K562 (cell line): Measurements from ENCODE around the gene MED20. TPM values are rescaled to one million over a fixed set of nuclear protein-coding genes. Genes with fewer than 3 reads are reported as not detected.
A peak's percentile ranks its signal among the peaks of the same experiment; 100 is the strongest.

Source experiments
- ATAC-seq: fragments of 200-7000 bp; cut with Tn5 transposase; 3 replicates; pipeline ENCODE4 v1.9.1; 2020; ENCODE audit warnings: moderate library complexity
- BruUV-seq: library from RNA; stranded (reverse); fragments of 400-500 nt; replicated peaks from 2 replicates; lab custom pipeline; 2021; lab: Mats Ljungman, UMichigan
- CTCF ChIA-PET: fragments of 300-600 bp; formaldehyde crosslinking; extraction: SDS; loops from one replicate; lab custom pipeline; 2021; ENCODE audit warnings: low intra/inter-chr PET ratio; lab: Yijun Ruan, JAX
- POLR2A ChIA-PET: fragments of 300-600, 350-650 bp; sonication (Branson Sonifier 250); formaldehyde crosslinking; extraction: SDS; loops from one replicate; lab custom pipeline; 2021; ENCODE audit warnings: antibody characterized with exemption, inconsistent platforms; lab: Yijun Ruan, JAX
- DNase-seq, 4 experiments: peaks; one replicate each; pipeline versions ENCODE4 v3.0.0 to v3.0.0-alpha.2; 2011 to 2018; ENCODE audit warnings: low spot score in 3 of 4, mixed read lengths in 3 of 4; ENCODE audit errors: extremely low read depth in 1 of 4
- FAIRE-seq: peaks from 2 replicates; lab custom pipeline; 2011; peaks lifted over from hg19 to GRCh38; lab: Jason Lieb, UNC
- H2AFZ ChIP-seq: 2 replicates; pipeline ENCODE4 v1.6.0; 2011; ENCODE audit warnings: low read depth, low read length, control low read depth, inconsistent platforms
- H3K27ac ChIP-seq: fragments of 200-600 bp; 3 replicates; pipeline ENCODE4 v1.8.0; 2011; ENCODE audit warnings: low read depth, mild to moderate bottlenecking, control low read depth, inconsistent platforms, low read length, moderate library complexity, mixed read lengths; ENCODE audit errors: extremely low read depth
- H3K27me3 ChIP-seq, 2 experiments: fragments of 300-600 bp in 1 of 2; 2 replicates in 1 of 2; 3 replicates in 1 of 2; pipeline versions ENCODE4 v1.6.0 to v1.8.0; 2011; ENCODE audit warnings: inconsistent platforms in 2 of 2, low read length in 2 of 2, mild to moderate bottlenecking in 1 of 2, mixed read lengths in 1 of 2, moderate library complexity in 1 of 2; ENCODE audit not compliant: control insufficient read depth in 2 of 2, insufficient read depth in 2 of 2
- H3K36me3 ChIP-seq: fragments of 300-600 bp; 3 replicates; pipeline ENCODE4 v1.8.0; 2011; ENCODE audit warnings: mild to moderate bottlenecking, low read length, inconsistent platforms; ENCODE audit not compliant: control insufficient read depth, insufficient read depth
- H3K4me1 ChIP-seq, 2 experiments: fragments of 200-600 bp in 1 of 2; replicated peaks in 1 of 2; 2 replicates in 1 of 2; 3 replicates in 1 of 2; pipeline versions ENCODE4 v1.5.1 to v1.8.0; 2011; ENCODE audit warnings: inconsistent platforms in 2 of 2, low read length in 2 of 2, mild to moderate bottlenecking in 1 of 2, mixed read lengths in 1 of 2, moderate library complexity in 1 of 2; ENCODE audit not compliant: control insufficient read depth in 2 of 2, insufficient read depth in 2 of 2
- H3K4me2 ChIP-seq: 2 replicates; pipeline ENCODE4 v1.6.1; 2011; ENCODE audit warnings: low read length, control low read depth, inconsistent platforms, mixed read lengths; ENCODE audit not compliant: insufficient read depth
- H3K4me3 ChIP-seq: fragments of 200-600 bp; sonication (generic), shearing (Covaris generic); 2 replicates; pipeline ENCODE4 v1.5.1; 2016; ENCODE audit warnings: control low read depth, inconsistent platforms
- H3K79me2 ChIP-seq: fragments of 200-600 bp; 3 replicates; pipeline ENCODE4 v1.8.0; 2011; ENCODE audit warnings: low read length, inconsistent platforms; ENCODE audit not compliant: control insufficient read depth, insufficient read depth
- H3K9ac ChIP-seq, 2 experiments: 2 replicates each; pipeline versions ENCODE4 v1.6.0 to v1.6.1; 2011; ENCODE audit warnings: low read depth in 2 of 2, low read length in 2 of 2, control low read depth in 1 of 2, inconsistent platforms in 1 of 2, mild to moderate bottlenecking in 1 of 2, mixed read lengths in 1 of 2; ENCODE audit not compliant: insufficient read depth in 1 of 2
- H3K9me1 ChIP-seq: one replicate; pipeline ENCODE4 v1.6.0; 2011; ENCODE audit warnings: inconsistent platforms, mild to moderate bottlenecking, low read length, moderate library complexity; ENCODE audit not compliant: control insufficient read depth, insufficient read depth
- H3K9me3 ChIP-seq: replicated peaks from 2 replicates; pipeline ENCODE4 v1.5.1; 2011; ENCODE audit warnings: low read depth, low read length, inconsistent platforms; ENCODE audit not compliant: control insufficient read depth, insufficient read depth
- H4K20me1 ChIP-seq: replicated peaks from 2 replicates; pipeline ENCODE4 v1.6.1; 2011; ENCODE audit warnings: low read length, inconsistent platforms, mixed read lengths; ENCODE audit not compliant: control insufficient read depth, insufficient read depth
- BRCA1 ChIP-seq, 2 experiments: fragments of 450-650 bp in 1 of 2; sonication (generic) in 1 of 2; formaldehyde crosslinking in 1 of 2; IDR thresholded peaks; 2 replicates each; pipeline versions ENCODE4 v1.5.0 to v1.6.1; 2017 to 2020; ENCODE audit warnings: mild to moderate bottlenecking in 1 of 2, missing genetic modification reagents in 1 of 2
- EP400 ChIP-seq: fragments of 450-650 bp; IDR thresholded peaks from 2 replicates; pipeline ENCODE4 v1.6.1; 2017; ENCODE audit warnings: antibody characterized with exemption, mild to moderate bottlenecking, moderate library complexity
- FOXJ3 ChIP-seq: sonication (generic); formaldehyde crosslinking; IDR thresholded peaks from 2 replicates; pipeline ENCODE4 v1.4.0; 2020; ENCODE audit warnings: mild to moderate bottlenecking, missing genetic modification reagents
- POLR2H ChIP-seq: IDR thresholded peaks from 2 replicates; pipeline ENCODE4 v1.6.1; 2016; ENCODE audit warnings: missing genetic modification characterization, low read depth, mild to moderate bottlenecking, control low read depth, missing compliant biosample characterization, moderate library complexity
- RAD21 ChIP-seq, 2 experiments: fragments of 250-450 bp in 1 of 2; fragments of 450-650 bp in 1 of 2; sonication (Bioruptor Pico) in 1 of 2; formaldehyde crosslinking in 1 of 2; IDR thresholded peaks in 1 of 2; conservative IDR thresholded peaks in 1 of 2; 2 replicates each; pipeline versions ENCODE4 v1.4.0 to v1.8.0; 2020 to 2022; ENCODE audit warnings: mild to moderate bottlenecking in 2 of 2, moderate library complexity in 1 of 2
- TFAM ChIP-seq: fragments of 250-450 bp; sonication (Bioruptor Pico); conservative IDR thresholded peaks from 2 replicates; pipeline ENCODE4 v1.5.0; 2021; ENCODE audit warnings: mild to moderate bottlenecking, moderate library complexity
- TFAP4 ChIP-seq: sonication (generic); formaldehyde crosslinking; IDR thresholded peaks from 2 replicates; pipeline ENCODE4 v1.8.0; 2022; ENCODE audit warnings: missing genetic modification reagents, mild to moderate bottlenecking, moderate library complexity, borderline replicate concordance
- TRIM28 ChIP-seq: fragments of 450-650 bp; IDR thresholded peaks from 2 replicates; pipeline ENCODE4 v1.6.1; 2017
- WHSC1 ChIP-seq: IDR thresholded peaks from one replicate; pipeline ENCODE4 v1.6.1; 2012; ENCODE audit warnings: low read length, control low read depth, inconsistent platforms
- ZNF197 ChIP-seq: fragments of 200-800 bp; sonication (Bioruptor generic); IDR thresholded peaks from 2 replicates; pipeline ENCODE4 v1.6.1; 2016; ENCODE audit warnings: low read depth, missing genetic modification characterization, missing compliant biosample characterization
- ZNF23 ChIP-seq: fragments of 250-450 bp; sonication (Bioruptor Pico); IDR thresholded peaks from 2 replicates; pipeline ENCODE4 v1.4.0; 2020; ENCODE audit warnings: mild to moderate bottlenecking
- ZNF740 ChIP-seq, 3 experiments: fragments of 200-800 bp in 1 of 3; sonication (Bioruptor generic) in 1 of 3; sonication (generic) in 1 of 3; formaldehyde crosslinking in 1 of 3; IDR thresholded peaks; 2 replicates each; pipeline versions ENCODE4 v1.6.1 to v1.8.0; 2016 to 2022; ENCODE audit warnings: mild to moderate bottlenecking in 2 of 3, missing compliant biosample characterization in 2 of 3, missing genetic modification characterization in 2 of 3, missing genetic modification reagents in 1 of 3
- ZNF77 ChIP-seq: fragments of 250-450 bp; sonication (Bioruptor Pico); IDR thresholded peaks from 2 replicates; pipeline ENCODE4 v1.5.0; 2020
- in situ Hi-C: fragments of 300-500 bp; cut with MboI; formaldehyde crosslinking; loops from 4 replicates; pipeline ENCODE4 v1.15.0; 2018; ENCODE audit warnings: inconsistent platforms, mixed read lengths
- intact Hi-C: fragments of 100-400 bp; cut with micrococcal nuclease; formaldehyde crosslinking; loops from 2 replicates; pipeline ENCODE4 v1.14.2; 2022
- polyA plus RNA-seq, 8 experiments: library from polyadenylated mRNA; depleted of rRNA in 4 of 8; stranded (reverse) in 5 of 8; unstranded in 3 of 8; fragments of >200 nt; fragmentation: Nextera tagmentation in 2 of 8; fragmentation: Illumina TruSeq in 1 of 8; extraction: Ambion mirVana in 2 of 8; extraction: Trizol in 1 of 8; gene quantifications; 2 replicates each; pipeline versions ENCODE4 v1.2.1 to v1.2.3, GENCODE V29; 2011 to 2014; ENCODE audit warnings: inconsistent platforms in 1 of 8, missing spikeins in 1 of 8
- total RNA-seq, 7 experiments: library from RNA; depleted of rRNA in 6 of 7; stranded (reverse); fragments of >200 nt in 6 of 7; fragmentation: Illumina TruSeq in 2 of 7; extraction: Trizol in 2 of 7; gene quantifications; 2 replicates each; pipeline versions ENCODE4 v1.2.1 to v1.2.3, GENCODE V29; 2011 to 2021; ENCODE audit warnings: low replicate concordance in 1 of 7
- TF ChIP-seq, protein P1 (sequence below), 2 experiments: fragments of 450-650 bp; conservative IDR thresholded peaks; 2 replicates each; pipeline ENCODE4 v1.6.1; 2017; ENCODE audit warnings: mild to moderate bottlenecking in 2 of 2, moderate library complexity in 2 of 2

MED20 gene
- total and polyA plus RNA-seq, 9 of the 15 experiments (the other 6 are each of a cell fraction or from before 2014, with no cell fraction given) = 27.3 to 80.9 (median 46.0) TPM

DNA sequence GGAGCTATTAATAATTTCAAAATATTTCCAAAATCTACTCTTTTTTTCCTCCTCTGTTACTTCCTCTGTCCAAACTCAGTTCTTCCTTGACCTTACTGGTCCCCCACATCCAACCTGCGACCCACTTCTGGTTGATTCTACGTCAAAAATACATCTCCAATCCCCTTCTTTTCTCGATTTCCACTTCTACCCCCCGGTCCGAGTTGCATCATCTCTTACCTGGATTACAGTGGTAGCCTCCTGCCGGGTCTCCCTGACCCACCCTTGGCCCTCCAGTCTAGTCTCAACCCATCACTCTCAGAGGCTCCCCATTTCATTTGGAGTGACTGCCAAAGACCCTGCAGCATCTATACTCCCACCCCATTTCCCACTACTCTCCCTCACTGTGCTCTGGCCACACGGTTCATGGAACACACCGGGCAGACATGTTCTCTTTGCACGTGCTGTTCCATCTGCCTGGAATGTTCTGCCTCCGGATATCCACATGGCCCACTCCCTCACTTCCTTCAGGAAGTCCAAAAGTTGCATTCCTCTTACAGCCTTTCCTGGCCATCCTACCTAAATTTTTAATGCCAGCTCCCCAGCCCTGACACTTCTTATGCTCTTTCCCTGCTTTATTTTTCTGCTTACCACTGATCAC is 26.8 kb upstream of the MED20 start (continued):
- TF ChIP-seq, protein P1, sequence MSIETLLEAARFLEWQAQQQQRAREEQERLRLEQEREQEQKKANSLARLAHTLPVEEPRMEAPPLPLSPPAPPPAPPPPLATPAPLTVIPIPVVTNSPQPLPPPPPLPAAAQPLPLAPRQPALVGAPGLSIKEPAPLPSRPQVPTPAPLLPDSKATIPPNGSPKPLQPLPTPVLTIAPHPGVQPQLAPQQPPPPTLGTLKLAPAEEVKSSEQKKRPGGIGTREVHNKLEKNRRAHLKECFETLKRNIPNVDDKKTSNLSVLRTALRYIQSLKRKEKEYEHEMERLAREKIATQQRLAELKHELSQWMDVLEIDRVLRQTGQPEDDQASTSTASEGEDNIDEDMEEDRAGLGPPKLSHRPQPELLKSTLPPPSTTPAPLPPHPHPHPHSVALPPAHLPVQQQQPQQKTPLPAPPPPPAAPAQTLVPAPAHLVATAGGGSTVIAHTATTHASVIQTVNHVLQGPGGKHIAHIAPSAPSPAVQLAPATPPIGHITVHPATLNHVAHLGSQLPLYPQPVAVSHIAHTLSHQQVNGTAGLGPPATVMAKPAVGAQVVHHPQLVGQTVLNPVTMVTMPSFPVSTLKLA (conservative IDR thresholded peaks at IDR 0.05) = no peak
- TF ChIP-seq ZNF740 (CRISPR knock-in tag; IDR thresholded peaks at IDR 0.05) = no peak
- no peak for TF ChIP-seq ZNF740 (tag; IDR thresholded peaks at IDR 0.05)
- TF ChIP-seq TRIM28 = no peak
- TF ChIP-seq ZNF23 (CRISPR knock-in tag) = no peak
- TF ChIP-seq TFAM = no peak

DNA sequence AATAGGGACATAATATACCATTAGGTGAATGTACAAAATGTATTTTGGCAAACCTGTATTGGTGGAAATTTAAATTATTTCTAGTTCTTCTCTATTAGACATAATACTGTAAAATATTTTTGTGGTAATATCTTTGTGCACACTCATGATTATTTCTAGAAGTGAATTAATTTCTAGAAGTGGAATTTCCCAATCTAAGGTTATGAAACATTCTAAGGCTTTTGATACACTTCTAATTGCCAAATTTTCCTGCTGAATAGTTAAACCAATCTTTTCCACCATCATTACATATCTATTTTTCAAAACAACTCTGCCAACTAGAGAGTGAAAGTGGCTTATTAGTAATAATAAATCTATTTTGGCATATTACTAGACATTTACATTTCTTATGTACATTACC is 22.5 kb upstream of the MED20 start:
- no peak for ATAC-seq
- in situ Hi-C loops = no loop called here
- TF ChIP-seq TFAP4 (no peak), POLR2H (peak; percentile 43; the same call in 1 of the 2 replicates), FOXJ3 (CRISPR knock-in tag) (no peak), EP400 (peak; percentile 27; the same call in 1 of the 2 replicates), RAD21 (CRISPR knock-in tag; conservative IDR thresholded peaks at IDR 0.05 in 1 of 2, IDR thresholded peaks at IDR 0.05 in 1 of 2) (no peak), WHSC1 (no peak), ZNF77 (CRISPR knock-in tag) (no peak), ZNF197 (no peak), BRCA1 (IDR thresholded peaks at IDR 0.05) (no peak), BRCA1 (CRISPR knock-in tag; IDR thresholded peaks at IDR 0.05) (no peak)

More for the DNA sequence above, 22.5 kb upstream of the MED20 start:
- Histone ChIP-seq H2AFZ (peak overlapping the region; percentile 81; the same call in 1 of the 2 replicates), H3K79me2 (peaks cover 40% of the 10 kb centered on the region), H3K9ac (peak overlapping the region in 1 of 2 experiments; percentile 46; a peak in 1 of 4 replicates), H3K4me3 (no peak overlapping the region), H3K4me2 (no peak overlapping the region), H3K9me3 (no peaks in the 10 kb centered on the region), H3K4me1 (peaks cover 28 to 37% of the 10 kb centered on the region in 2 experiments), H3K9me1 (no peaks in the 10 kb centered on the region), H3K27me3 (no peaks in the 10 kb centered on the region), H3K36me3 (peaks cover 16% of the 10 kb centered on the region; the same call in 2 of the 3 replicates), H4K20me1 (no peaks in the 10 kb centered on the region; the same call in 1 of the 2 replicates), H3K27ac (no peak overlapping the region)
- POLR2A ChIA-PET = interaction anchor here (1.3 to 13.7 kb wide), 2 partner anchors 18 to 101 kb away, joined by 3 to 166 read pairs; partner anchors contain the start of genes BYSL and MED20
- no peak for DNase-seq
- intact Hi-C loops = no loop called here
- CTCF ChIA-PET = interaction anchor here (0.5 to 1.4 kb wide), 2 partner anchors 90 to 101 kb away, joined by 3 to 5 read pairs; no protein-coding TSS in a partner anchor
- FAIRE-seq = no peak
- BruUV-seq = no TSS peak
